Measurements from ENCODE around the gene WFDC8.

WFDC8 gene

GRCh38 chr20:45547206-45547770, 31.8 kb downstream of the WFDC8 start, which contains the start of gene EPPIN:
EPPIN (minus strand) TSS chr20:45547401; CDS start chr20:45547357, 44 bp downstream.
- DNase-seq, result no peak

- DNase-seq, result no peak
Observed at GRCh38 chr20:45545754-45546453, 33.2 kb downstream of the WFDC8 start.

DNA sequence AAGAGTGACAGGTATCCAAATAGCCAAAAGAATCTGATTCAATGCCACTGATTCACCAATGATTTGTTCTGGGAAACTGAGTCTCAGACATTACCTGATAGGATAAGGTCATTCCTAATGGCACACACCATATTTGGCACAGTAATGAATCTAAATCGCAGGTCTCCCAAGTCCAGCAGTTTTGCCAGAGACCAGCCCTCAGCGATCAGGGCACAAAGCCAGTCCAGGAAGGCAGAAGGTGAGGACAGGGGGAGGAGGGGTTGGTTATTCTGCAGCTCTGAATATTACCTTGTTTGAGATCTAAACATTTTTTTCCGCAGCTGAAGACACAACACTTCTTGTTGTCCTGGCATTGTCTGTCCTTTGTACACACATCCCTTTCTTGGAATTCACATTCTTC, 33.7 kb downstream of the WFDC8 start:
- DNase-seq, result no peak

DNA sequence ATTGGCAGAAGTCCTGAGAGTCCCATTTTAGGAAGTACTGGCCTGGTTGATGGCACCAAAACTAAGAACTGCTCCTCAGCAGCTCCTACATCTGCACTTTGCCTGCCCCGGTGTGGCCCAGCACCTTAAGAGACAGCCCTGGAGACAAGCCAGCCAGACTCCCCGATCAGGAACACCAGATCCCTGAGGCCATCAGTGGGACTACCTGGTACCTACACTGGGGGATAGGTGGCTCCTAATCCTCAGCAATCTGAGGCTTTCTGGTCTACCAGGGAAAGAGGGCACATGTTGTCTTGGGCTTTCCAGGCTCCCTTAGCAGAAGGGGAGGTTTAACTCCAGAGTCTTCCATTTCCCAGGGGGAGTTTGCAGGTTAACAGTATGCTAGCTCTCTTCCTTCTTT, 39.7 kb downstream of the WFDC8 start, which contains the start of gene WFDC6:
WFDC6 (minus strand) TSS at position 101 of the 400 bp plus-strand sequence; CDS start at position 26, 75 bp downstream.
- no peak for DNase-seq

- no peak for DNase-seq
Observed at GRCh38 chr20:45538209-45538799, 40.8 kb downstream of the WFDC8 start.

DNA sequence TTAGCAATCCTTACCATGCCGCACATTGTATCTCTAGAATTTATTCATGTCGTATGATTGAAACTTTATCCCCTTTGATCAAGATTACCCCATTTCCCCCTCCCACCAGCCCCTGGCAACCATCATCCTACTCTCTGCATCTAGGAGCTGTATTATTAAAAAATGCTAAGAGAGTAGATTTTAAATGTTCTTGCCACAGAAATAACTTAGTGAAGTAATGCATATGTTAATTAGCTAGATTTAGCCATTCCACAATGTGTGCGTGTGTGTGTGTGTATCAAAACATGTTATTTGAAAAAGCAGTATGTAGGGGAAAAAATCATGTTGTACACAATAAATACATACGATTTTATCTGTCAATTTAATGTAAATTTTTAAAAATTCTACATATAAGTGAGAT, 51.8 kb downstream of the WFDC8 start:
- DNase-seq, result no peak

DNA sequence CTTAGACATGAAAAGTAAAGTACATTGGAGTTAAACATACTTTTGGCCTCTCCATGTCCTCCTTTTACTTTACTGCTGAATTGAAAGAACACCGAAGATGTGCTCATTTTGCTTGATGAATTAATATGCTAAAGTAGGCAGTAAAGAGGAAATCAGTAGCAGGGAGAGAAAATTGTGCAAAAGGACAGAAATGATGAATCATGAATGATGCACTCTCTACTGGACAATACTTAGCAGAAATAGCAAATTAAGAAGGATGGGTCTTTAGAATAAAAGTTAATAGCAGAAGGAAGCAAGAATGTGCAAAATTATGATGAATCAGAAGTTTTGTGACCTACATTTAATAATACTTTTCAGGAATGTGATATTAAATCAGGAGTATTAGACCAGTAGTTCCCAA, 55.3 kb downstream of the WFDC8 start:
- DNase-seq, result no peak

GRCh38 chr20:45518282-45518681, 60.8 kb downstream of the WFDC8 start:
- DNase-seq, result no peak

DNA sequence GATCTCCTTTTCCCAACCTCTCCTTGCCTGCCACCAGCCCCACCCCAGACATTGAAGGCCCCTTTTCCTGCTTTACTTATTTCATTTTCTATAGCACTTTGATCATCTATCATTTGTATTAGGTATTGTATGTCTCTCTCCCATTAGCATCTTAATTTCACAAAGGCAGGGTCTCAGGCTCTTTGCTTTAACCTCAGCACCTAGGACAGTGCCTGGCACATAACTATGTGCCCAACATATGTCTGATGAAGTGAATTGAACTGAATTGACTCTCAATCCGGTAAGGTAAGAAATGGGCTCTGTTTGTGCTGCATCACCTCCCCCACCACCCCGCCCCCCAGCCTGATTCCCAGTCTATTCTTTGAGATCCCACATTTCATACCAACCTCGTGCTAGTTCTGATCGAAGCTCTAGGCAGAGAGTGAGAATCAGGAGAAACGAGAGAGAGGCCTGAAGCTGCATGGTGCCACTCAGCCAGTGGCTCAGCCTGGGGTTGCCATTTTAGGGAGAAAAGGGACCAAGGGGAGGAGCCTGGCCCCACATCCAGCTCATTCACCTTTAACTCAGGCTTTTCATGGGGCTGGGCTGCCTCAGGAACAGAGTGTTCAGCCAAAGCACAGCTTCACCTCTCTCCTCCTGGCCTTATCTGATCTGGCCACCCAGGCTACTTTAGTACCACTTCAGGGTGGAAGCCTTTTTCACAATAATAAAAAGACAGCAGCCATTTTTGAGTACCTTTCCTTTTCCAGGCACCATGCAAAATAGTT, 63.8 kb downstream of the WFDC8 start, which contains the start of gene SPINT3:
SPINT3 (minus strand) TSS at position 476 of the 767 bp plus-strand sequence; CDS start at position 462, 14 bp downstream.
- no peak for DNase-seq

DNA sequence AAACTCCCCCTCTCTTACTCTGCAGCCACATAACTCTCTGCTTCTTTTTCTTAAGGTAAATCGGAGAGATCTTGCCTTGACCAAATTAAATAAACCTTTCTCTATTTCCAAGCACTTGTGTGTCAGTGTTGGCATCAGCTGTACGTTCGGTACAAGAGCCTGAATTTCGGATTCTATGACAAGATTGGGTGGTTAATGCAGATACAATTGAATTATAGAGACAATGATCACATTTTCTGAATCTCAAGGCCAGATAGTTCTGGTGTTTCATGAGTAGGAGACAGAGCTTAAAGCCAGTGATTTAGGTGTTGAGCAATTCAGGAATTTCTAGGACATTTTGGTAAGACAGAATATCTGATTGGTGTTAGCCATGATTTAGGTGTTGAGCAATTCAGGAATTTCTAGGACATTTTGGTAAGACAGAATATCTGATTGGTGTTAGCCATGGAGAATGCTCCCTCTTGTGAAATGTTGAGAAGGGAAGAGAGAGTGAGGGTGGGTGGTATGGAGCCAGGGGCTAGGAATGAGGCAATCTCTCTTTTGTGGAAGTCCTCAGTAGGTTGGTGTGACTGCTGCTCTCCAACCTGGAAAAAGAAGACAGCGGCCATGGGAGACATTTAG, 68.7 kb downstream of the WFDC8 start:
- no peak for DNase-seq

GRCh38 chr20:45509091-45509490, 70.0 kb downstream of the WFDC8 start:
- no peak for DNase-seq

DNA sequence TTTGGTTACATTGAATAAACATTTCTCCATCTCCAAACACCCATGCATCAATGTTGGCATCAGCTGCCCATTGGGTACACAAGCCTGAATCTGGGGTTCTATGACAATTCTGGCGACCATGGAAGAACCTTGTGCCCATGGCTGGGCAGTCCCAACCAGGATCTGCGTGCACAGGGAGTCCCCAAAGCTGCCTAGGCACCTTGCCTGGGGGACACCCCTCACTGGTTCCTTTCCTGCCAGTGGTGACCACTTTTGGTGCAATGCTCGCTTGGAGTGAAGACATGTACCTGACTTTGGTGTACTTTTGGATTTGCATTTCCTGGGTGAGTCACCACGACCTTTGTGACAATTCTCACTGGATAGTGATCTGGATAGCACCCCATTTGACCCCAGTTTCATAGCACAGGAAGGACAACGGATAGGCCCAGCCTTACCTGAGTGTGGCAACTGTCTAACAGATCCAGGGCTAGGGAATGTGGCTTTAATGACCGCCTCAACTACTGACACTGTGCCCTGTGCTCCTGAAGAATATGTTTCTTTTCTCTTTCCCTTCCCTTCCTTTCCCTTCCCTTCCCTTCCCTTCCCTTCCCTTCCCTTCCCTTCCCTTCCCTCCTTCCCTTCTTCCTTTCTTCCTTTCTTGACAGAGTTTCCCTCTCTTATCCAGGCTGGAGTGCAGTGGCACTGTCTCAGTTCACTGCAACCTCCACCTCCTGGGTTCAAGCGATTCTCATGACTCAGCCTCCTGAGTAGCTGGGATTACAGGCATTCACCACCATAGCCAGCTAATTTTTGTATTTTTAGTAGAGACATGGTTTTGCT, 70.8 kb downstream of the WFDC8 start:
- DNase-seq, result no peak

- no peak for DNase-seq
Observed at GRCh38 chr20:45507011-45507820, 71.9 kb downstream of the WFDC8 start.

DNA sequence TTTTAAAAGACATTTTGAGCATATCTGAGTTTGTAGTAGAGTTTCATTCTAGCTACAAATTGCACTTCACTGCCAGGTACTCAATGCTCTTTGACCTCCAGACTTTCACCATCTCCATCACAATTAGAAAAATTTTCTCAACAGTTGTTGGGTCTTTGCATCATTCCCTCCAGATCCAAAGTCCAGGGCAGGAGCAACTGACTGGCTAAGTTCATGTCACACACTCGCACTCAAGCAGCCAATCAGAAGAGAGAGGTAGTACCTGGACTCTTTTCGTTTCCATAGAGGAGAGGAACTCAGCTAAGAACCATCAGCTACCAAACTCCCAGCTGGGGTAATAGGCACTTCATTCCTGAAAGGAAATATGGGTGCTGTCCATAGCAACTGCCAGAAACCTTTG, 72.7 kb downstream of the WFDC8 start:
- no peak for DNase-seq

DNA sequence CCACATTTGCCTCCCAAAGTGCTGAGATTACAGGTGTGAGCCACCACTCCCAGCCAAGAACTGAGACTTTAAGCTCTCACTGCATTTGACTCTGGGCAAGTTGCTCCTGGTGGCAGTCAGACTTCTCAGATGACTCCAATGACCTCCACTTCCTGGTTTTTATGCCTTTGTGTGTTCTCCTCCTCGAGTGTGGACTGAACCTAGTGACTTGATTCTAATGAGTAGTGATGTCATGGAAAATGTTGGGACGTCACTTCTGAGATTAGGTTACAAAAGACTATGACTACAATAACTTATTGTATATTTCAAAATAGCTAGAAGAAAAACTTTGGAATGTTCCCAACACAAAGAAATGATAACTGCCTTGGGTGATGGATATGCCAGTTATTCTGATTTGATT, 75.7 kb downstream of the WFDC8 start:
- DNase-seq, result no peak

GRCh38 chr20:45502561-45502960, 76.5 kb downstream of the WFDC8 start:
- DNase-seq, result no peak

Data from COR-L47 (cell line).